Endothelial cell of umbilical vein (primary cell): ENCODE results near the gene CHID1. TPM values are rescaled to one million over a fixed set of nuclear protein-coding genes. Genes with fewer than 3 reads are reported as not detected.

ENCODE experiments used
- BruUV-seq: library from RNA; stranded (reverse); fragments of 400-500 nt; replicated peaks from 2 replicates; lab custom pipeline; 2021; lab: Mats Ljungman, UMichigan
- CTCF ChIA-PET: fragments of 300-600, 350-600 bp; sonication (Branson Sonifier 250); formaldehyde crosslinking; loops from one replicate; lab custom pipeline; 2021; ENCODE audit warnings: antibody characterized with exemption, inconsistent platforms; lab: Charles Lee
- POLR2A ChIA-PET: fragments of 300-600, 350-600 bp; sonication (Branson Sonifier 250); formaldehyde crosslinking; loops from one replicate; lab custom pipeline; 2021; ENCODE audit warnings: antibody characterized with exemption, inconsistent platforms; lab: Charles Lee
- DNase-seq: peaks from one replicate; pipeline ENCODE4 v3.0.0-alpha.2; 2011; ENCODE audit warnings: low read depth, low spot score
- FAIRE-seq: peaks from 2 replicates; lab custom pipeline; 2011; peaks lifted over from hg19 to GRCh38; lab: Jason Lieb, UNC
- H2AFZ ChIP-seq: 2 replicates; pipeline ENCODE4 v1.6.0; 2012; ENCODE audit warnings: low read depth, low read length, control low read depth, inconsistent platforms
- H3K27ac ChIP-seq: 2 replicates; pipeline ENCODE4 v1.5.1; 2011; ENCODE audit warnings: low read depth, mild to moderate bottlenecking, control low read depth, low read length, moderate library complexity; ENCODE audit not compliant: insufficient read depth
- H3K27me3 ChIP-seq, 2 experiments: 2 replicates each; pipeline versions ENCODE4 v1.6.0 to v1.6.1; 2011; ENCODE audit warnings: low read length in 2 of 2, mixed read lengths in 1 of 2; ENCODE audit not compliant: control insufficient read depth in 2 of 2, insufficient read depth in 2 of 2
- H3K36me3 ChIP-seq, 2 experiments: 2 replicates in 1 of 2; 3 replicates in 1 of 2; pipeline ENCODE4 v1.5.1; 2011; ENCODE audit warnings: low read length in 2 of 2, mild to moderate bottlenecking in 1 of 2, moderate library complexity in 1 of 2; ENCODE audit not compliant: control insufficient read depth in 2 of 2, insufficient read depth in 2 of 2; ENCODE audit errors: extremely low read depth in 1 of 2
- H3K4me1 ChIP-seq: 3 replicates; pipeline ENCODE4 v1.5.1; 2011; ENCODE audit warnings: mild to moderate bottlenecking, low read length; ENCODE audit not compliant: control insufficient read depth, insufficient read depth; ENCODE audit errors: extremely low read depth
- H3K4me2 ChIP-seq: 2 replicates; pipeline ENCODE4 v1.6.1; 2011; ENCODE audit warnings: low read length, control low read depth, mixed read lengths; ENCODE audit not compliant: insufficient read depth
- H3K4me3 ChIP-seq, 3 experiments: fragments of 200-600 bp in 1 of 3; sonication (generic), shearing (Covaris generic) in 1 of 3; replicated peaks in 1 of 3; 2 replicates each; pipeline ENCODE4 v1.5.1; 2011 to 2016; ENCODE audit warnings: control low read depth in 3 of 3, low read length in 3 of 3, mild to moderate bottlenecking in 2 of 3, inconsistent platforms in 1 of 3, low read depth in 1 of 3, moderate library complexity in 1 of 3; ENCODE audit not compliant: insufficient read depth in 1 of 3
- H3K79me2 ChIP-seq: 2 replicates; pipeline ENCODE4 v1.6.0; 2012; ENCODE audit warnings: low read length, inconsistent platforms; ENCODE audit not compliant: control insufficient read depth, insufficient read depth
- H3K9ac ChIP-seq: replicated peaks from 2 replicates; pipeline ENCODE3; 2011; ENCODE audit warnings: low read length, control low read depth; ENCODE audit not compliant: insufficient read depth; ENCODE audit errors: extremely low read depth
- H3K9me1 ChIP-seq: replicated peaks from 3 replicates; pipeline ENCODE4 v1.6.0; 2011; ENCODE audit warnings: mild to moderate bottlenecking, low read length; ENCODE audit not compliant: control insufficient read depth, insufficient read depth; ENCODE audit errors: extremely low read depth
- H3K9me3 ChIP-seq: replicated peaks from 2 replicates; pipeline ENCODE4 v1.5.1; 2012; ENCODE audit warnings: low read length, inconsistent platforms; ENCODE audit not compliant: control insufficient read depth, insufficient read depth
- H4K20me1 ChIP-seq: replicated peaks from 2 replicates; pipeline ENCODE3; 2011; ENCODE audit warnings: mild to moderate bottlenecking, low read length; ENCODE audit not compliant: control insufficient read depth, insufficient read depth; ENCODE audit errors: extremely low read depth
- CTCF ChIP-seq, 2 donors: IDR thresholded peaks; 1 replicate in 1 of 2; 2 replicates in 1 of 2; pipeline ENCODE4 v1.5.1; 2011; ENCODE audit warnings: low read length in 2 of 2, mild to moderate bottlenecking in 2 of 2, moderate library complexity in 2 of 2, control low read depth in 1 of 2, inconsistent platforms in 1 of 2, low read depth in 1 of 2; ENCODE audit not compliant: insufficient read depth in 1 of 2; ENCODE audit errors: extremely low read depth in 1 of 2
- EZH2 ChIP-seq: IDR thresholded peaks from 2 replicates; pipeline ENCODE4 v1.6.1; 2012; ENCODE audit warnings: borderline replicate concordance, low read depth, mild to moderate bottlenecking, moderate library complexity, low read length, inconsistent platforms; ENCODE audit not compliant: severe bottlenecking
- FOS ChIP-seq: IDR thresholded peaks from 2 replicates; pipeline ENCODE4 v1.6.1; 2011; ENCODE audit warnings: mild to moderate bottlenecking, low read length, moderate library complexity, borderline replicate concordance; ENCODE audit not compliant: insufficient read depth
- GATA2 ChIP-seq: IDR thresholded peaks from 2 replicates; pipeline ENCODE4 v1.7.0; 2011; ENCODE audit warnings: low read depth, mild to moderate bottlenecking, moderate library complexity, mixed read lengths, low read length; ENCODE audit not compliant: insufficient read length, insufficient read depth
- JUN ChIP-seq: IDR thresholded peaks from 2 replicates; pipeline ENCODE4 v1.6.1; 2011; ENCODE audit warnings: borderline replicate concordance, low read depth; ENCODE audit not compliant: insufficient read length, insufficient read depth
- MAX ChIP-seq: IDR thresholded peaks from 2 replicates; pipeline ENCODE4 v1.6.1; 2011; ENCODE audit not compliant: insufficient read depth, insufficient read length
- MYC ChIP-seq: IDR thresholded peaks from one replicate; pipeline ENCODE4 v1.6.1; 2011; ENCODE audit warnings: mild to moderate bottlenecking, low read depth, low read length
- POLR2A ChIP-seq: IDR thresholded peaks from 2 replicates; pipeline ENCODE4 v1.6.1; 2012; ENCODE audit warnings: low read depth, mild to moderate bottlenecking, control low read depth, low read length
- POLR2AphosphoS5 ChIP-seq: IDR thresholded peaks from 2 replicates; pipeline ENCODE4 v1.6.1; 2012; ENCODE audit warnings: low read depth, mild to moderate bottlenecking, control low read depth, low read length, moderate library complexity; ENCODE audit not compliant: insufficient read depth
- dilution Hi-C: fragments of 300-500 bp; cut with MboI; formaldehyde crosslinking; loops from one replicate; pipeline ENCODE4 v1.15.0; 2019; ENCODE audit warnings: low sequenced_read_pairs; ENCODE audit not compliant: extremely low pct_ligation_motif_present
- intact Hi-C: fragments of 100-400 bp; cut with micrococcal nuclease; formaldehyde crosslinking; loops from one replicate; pipeline ENCODE4 v1.10.0; 2022
- polyA plus RNA-seq, 4 experiments: library from polyadenylated mRNA; depleted of rRNA in 3 of 4; stranded (reverse) in 3 of 4; unstranded in 1 of 4; fragments of >200 nt; gene quantifications; 2 replicates each; pipeline versions ENCODE4 v1.2.1 to v1.2.3, GENCODE V29; 2011 to 2012; ENCODE audit warnings: missing spikeins in 1 of 4
- total RNA-seq: library from RNA; stranded (reverse); gene quantifications from 2 replicates; pipeline ENCODE4 v1.2.3, GENCODE V29; 2021

The CHID1 gene
- total and polyA plus RNA-seq, 2 donors (not counting 3 experiments of a cell fraction or from before 2014, with no cell fraction given): 89.8 to 107 TPM

- ChIA-PET CTCF (interaction anchor here (1.4 kb wide), 1 partner anchor 29 kb away, joined by 4 read pairs; no protein-coding TSS in a partner anchor), POLR2A (no interaction called here)
- BruUV-seq: no TSS peak
- Histone ChIP-seq H4K20me1 (no peaks in the 10 kb centered on the region), H3K9me3 (no peaks in the 10 kb centered on the region), H3K9ac (no peak overlapping the region), H3K79me2 (no peaks in the 10 kb centered on the region), H3K27ac (no peak overlapping the region), H3K9me1 (no peaks in the 10 kb centered on the region), H3K4me2 (no peak overlapping the region), H3K27me3 (no peaks in the 10 kb centered on the region), H3K4me1 (no peaks in the 10 kb centered on the region), H3K4me3 (no peak overlapping the region), H3K36me3 (peaks cover 0 to 3% of the 10 kb centered on the region in 2 experiments), H2AFZ (no peak overlapping the region)
- DNase-seq (no peak), FAIRE-seq (no peak)
- dilution Hi-C loops: no loop called here
- intact Hi-C loops: no loop called here
- no peak for TF ChIP-seq EZH2
- TF ChIP-seq FOS: no peak
- no peak for TF ChIP-seq MAX
- no peak for TF ChIP-seq POLR2A
- no peak for TF ChIP-seq MYC
- TF ChIP-seq POLR2AphosphoS5: no peak
- no peak for TF ChIP-seq GATA2
- TF ChIP-seq JUN: no peak
- no peak for TF ChIP-seq CTCF (IDR thresholded peaks at IDR 0.05; ENCODE audit: extremely low read depth in 1 of 2, insufficient read depth in 1 of 2, low read depth in 1 of 2, low read length in 2 of 2)
Observed at GRCh38 chr11:877565-877964, 33.0 kb downstream of the CHID1 start.
